CD14-positive monocyte (primary cell): ENCODE measurements around the gene FUZ. TPM values are rescaled to one million over a fixed set of nuclear protein-coding genes. Genes with fewer than 3 reads are reported as not detected.

Experiments
- DNase-seq, 3 donors: peaks; one replicate each; pipeline ENCODE4 v3.0.0-alpha.2; 2011 to 2022
- H2AFZ ChIP-seq: 2 replicates; pipeline ENCODE4 v1.6.0; 2012; ENCODE audit warnings: mild to moderate bottlenecking, low read depth, low read length, inconsistent platforms; ENCODE audit not compliant: insufficient read depth, poor library complexity, severe bottlenecking
- H3K27ac ChIP-seq, 2 donors: 1 replicate in 1 of 2; 2 replicates in 1 of 2; pipeline ENCODE4 v1.5.1; 2012 to 2013; ENCODE audit warnings: low read length in 2 of 2, control low read depth in 1 of 2, inconsistent platforms in 1 of 2, low read depth in 1 of 2, mild to moderate bottlenecking in 1 of 2
- H3K27me3 ChIP-seq, 2 donors: one replicate each; pipeline versions ENCODE4 v1.6.0 to v1.6.1; 2011 to 2013; ENCODE audit warnings: low read length in 2 of 2; ENCODE audit not compliant: control insufficient read depth in 2 of 2, insufficient read depth in 2 of 2
- H3K36me3 ChIP-seq, 2 donors: replicated peaks in 1 of 2; 1 replicate in 1 of 2; 2 replicates in 1 of 2; pipeline versions ENCODE4 v1.5.1 to v1.6.1; 2012 to 2013; ENCODE audit warnings: low read length in 2 of 2, control low read depth in 1 of 2, inconsistent platforms in 1 of 2, mild to moderate bottlenecking in 1 of 2; ENCODE audit not compliant: insufficient read depth in 2 of 2, control insufficient read depth in 1 of 2
- H3K4me1 ChIP-seq, 2 donors: 1 replicate in 1 of 2; 2 replicates in 1 of 2; pipeline versions ENCODE4 v1.5.1 to v1.6.1; 2012 to 2013; ENCODE audit warnings: low read length in 2 of 2, control low read depth in 1 of 2, inconsistent platforms in 1 of 2, mild to moderate bottlenecking in 1 of 2, moderate library complexity in 1 of 2; ENCODE audit not compliant: insufficient read depth in 2 of 2, control insufficient read depth in 1 of 2
- H3K4me2 ChIP-seq: replicated peaks from 2 replicates; pipeline ENCODE3; 2012; ENCODE audit warnings: low read length, moderate library complexity, mild to moderate bottlenecking; ENCODE audit not compliant: poor library complexity, severe bottlenecking; ENCODE audit errors: extremely low read depth
- H3K4me3 ChIP-seq, 3 experiments: fragments of 200-600 bp in 1 of 3; sonication (generic) in 1 of 3; replicated peaks in 1 of 3; 1 replicate in 2 of 3; 2 replicates in 1 of 3; pipeline ENCODE4 v1.5.1; 2011 to 2013; ENCODE audit warnings: low read length in 3 of 3, mild to moderate bottlenecking in 3 of 3, control low read depth in 2 of 3, low read depth in 2 of 3, inconsistent platforms in 1 of 3, moderate library complexity in 1 of 3
- H3K79me2 ChIP-seq: 2 replicates; pipeline ENCODE4 v1.6.0; 2012; ENCODE audit warnings: mild to moderate bottlenecking, control low read depth, inconsistent platforms, low read length, moderate library complexity; ENCODE audit not compliant: insufficient read depth
- H3K9ac ChIP-seq: 2 replicates; pipeline ENCODE4 v1.6.0; 2017; ENCODE audit warnings: low read length, mild to moderate bottlenecking; ENCODE audit not compliant: insufficient read depth, poor library complexity, severe bottlenecking
- H3K9me3 ChIP-seq, 2 donors: replicated peaks in 1 of 2; 1 replicate in 1 of 2; 2 replicates in 1 of 2; pipeline versions ENCODE4 v1.5.1 to v1.6.1; 2012 to 2013; ENCODE audit warnings: low read length in 2 of 2, control low read depth in 1 of 2; ENCODE audit not compliant: control insufficient read depth in 1 of 2, insufficient read depth in 1 of 2
- H4K20me1 ChIP-seq: 2 replicates; pipeline ENCODE4 v1.6.0; 2012; ENCODE audit warnings: mild to moderate bottlenecking, low read length, control low read depth, moderate library complexity; ENCODE audit not compliant: insufficient read depth
- H3K27ac Mint-ChIP-seq, 7 donors: one replicate each; pipeline ENCODE4 v1.8.0; 2020; ENCODE audit warnings: mild to moderate bottlenecking in 7 of 7, mixed read lengths in 7 of 7, moderate library complexity in 6 of 7, inconsistent platforms in 2 of 7
- H3K27me3 Mint-ChIP-seq, 3 donors: one replicate each; pipeline ENCODE4 v1.8.0; 2021 to 2022; ENCODE audit warnings: low read depth in 3 of 3, mild to moderate bottlenecking in 3 of 3, mixed read lengths in 3 of 3, moderate library complexity in 3 of 3, inconsistent platforms in 1 of 3
- H3K36me3 Mint-ChIP-seq, 2 donors: one replicate each; pipeline ENCODE4 v1.8.0; 2020; ENCODE audit warnings: mixed read lengths in 2 of 2, inconsistent platforms in 1 of 2, mild to moderate bottlenecking in 1 of 2
- H3K4me1 Mint-ChIP-seq: one replicate; pipeline ENCODE4 v1.8.0; 2020; ENCODE audit warnings: mild to moderate bottlenecking, mixed read lengths
- H3K4me3 Mint-ChIP-seq, 2 donors: one replicate each; pipeline ENCODE4 v1.8.0; 2020; ENCODE audit warnings: mild to moderate bottlenecking in 2 of 2, mixed read lengths in 2 of 2, moderate library complexity in 1 of 2
- H3K9me3 Mint-ChIP-seq, 7 donors: one replicate each; pipeline ENCODE4 v1.8.0; 2020 to 2022; ENCODE audit warnings: mixed read lengths in 7 of 7, mild to moderate bottlenecking in 6 of 7, moderate library complexity in 6 of 7, inconsistent platforms in 2 of 7
- WGBS: methylation state at CpG from one replicate; pipeline ENCODE4 v1.1.5; 2013; ENCODE audit warnings: missing lambda C conversion rate; ENCODE audit not compliant: insufficient coverage; 5-methylcytosine and 5-hydroxymethylcytosine counted together
- intact Hi-C, 2 donors: fragments of 100-400 bp; cut with micrococcal nuclease; formaldehyde crosslinking; loops; one replicate each; pipeline versions ENCODE4 v1.15.0 to v1.15.1; 2023
- polyA plus RNA-seq, 3 donors: library from polyadenylated mRNA; depleted of rRNA in 1 of 3; unstranded in 2 of 3; stranded (reverse) in 1 of 3; fragments of 300-500 nt in 2 of 3; fragments of >200 nt in 1 of 3; fragmentation: Illumina TruSeq in 2 of 3; gene quantifications; 1 replicate in 2 of 3; 2 replicates in 1 of 3; pipeline ENCODE4 v1.2.3, GENCODE V29; 2012 to 2021
- TF ChIP-seq, protein P1 (sequence below): fragments of 200-600 bp; IDR thresholded peaks from one replicate; pipeline ENCODE4 v1.8.0; 2022; ENCODE audit warnings: antibody characterized with exemption, mild to moderate bottlenecking

FUZ gene
- polyA plus RNA-seq, 3 donors = 5.3 to 16.7 (median 5.3) TPM

DNA sequence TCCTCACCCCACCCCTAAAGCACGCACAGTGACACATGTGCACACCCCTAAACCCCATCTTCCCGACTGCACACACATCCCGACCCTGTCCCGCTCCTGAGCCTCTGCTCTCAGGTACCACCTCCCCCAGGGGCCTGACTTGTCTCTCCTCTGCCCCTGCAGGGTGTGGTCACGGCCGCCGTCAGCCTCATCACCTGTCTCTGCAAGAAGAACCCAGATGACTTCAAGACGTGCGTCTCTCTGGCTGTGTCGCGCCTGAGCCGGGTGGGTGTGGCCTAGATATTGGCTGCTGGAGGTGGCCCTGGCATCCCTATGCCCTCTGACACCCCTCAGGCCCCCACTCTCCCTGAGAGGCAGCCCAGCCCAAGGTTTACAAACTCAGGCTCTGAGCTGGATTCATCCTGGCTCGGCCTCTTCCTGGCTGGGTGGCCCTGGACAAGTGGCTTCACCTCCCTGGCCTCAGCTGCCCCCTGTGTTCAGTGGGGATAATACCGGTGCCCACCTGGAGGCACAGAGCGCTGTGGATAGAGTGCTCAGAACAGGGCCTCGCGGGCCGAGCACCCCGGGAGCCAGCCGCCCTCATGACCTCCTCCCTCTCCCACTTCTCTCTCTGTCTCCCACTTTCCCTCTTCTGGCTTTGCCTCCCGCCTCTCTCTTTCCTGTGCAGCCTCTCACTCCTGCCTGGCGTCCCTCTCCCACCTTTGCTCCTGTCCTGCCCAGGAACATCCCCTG, 20.1 kb downstream of the FUZ start:
- peaks cover 87 to 99% of the 10 kb centered on the region in 2 donors for H3K36me3 Mint-ChIP-seq
- H3K27ac Mint-ChIP-seq = peak overlapping the region in 5 of 7 donors; percentile 20 to 77 (median 73)
- intact Hi-C loops = no loop called here
- H3K9me3 ChIP-seq = no peaks in the 10 kb centered on the region
- peak overlapping the region in 1 of 2 donors; percentile 41 for H3K27ac ChIP-seq
- no peaks in the 10 kb centered on the region for H3K4me1 Mint-ChIP-seq
- H3K79me2 ChIP-seq = peaks cover 12% of the 10 kb centered on the region
- peaks cover 86% of the 10 kb centered on the region for H4K20me1 ChIP-seq
- DNase-seq = no peak
- H3K36me3 ChIP-seq = peaks cover 90 to 100% of the 10 kb centered on the region in 2 donors
- no peak overlapping the region for H3K4me2 ChIP-seq
- no peak overlapping the region for H2AFZ ChIP-seq
- no peak overlapping the region for H3K4me3 ChIP-seq
- 97% methylated on average over 22 of the region's 22 CpGs for WGBS
- TF ChIP-seq, protein P1, sequence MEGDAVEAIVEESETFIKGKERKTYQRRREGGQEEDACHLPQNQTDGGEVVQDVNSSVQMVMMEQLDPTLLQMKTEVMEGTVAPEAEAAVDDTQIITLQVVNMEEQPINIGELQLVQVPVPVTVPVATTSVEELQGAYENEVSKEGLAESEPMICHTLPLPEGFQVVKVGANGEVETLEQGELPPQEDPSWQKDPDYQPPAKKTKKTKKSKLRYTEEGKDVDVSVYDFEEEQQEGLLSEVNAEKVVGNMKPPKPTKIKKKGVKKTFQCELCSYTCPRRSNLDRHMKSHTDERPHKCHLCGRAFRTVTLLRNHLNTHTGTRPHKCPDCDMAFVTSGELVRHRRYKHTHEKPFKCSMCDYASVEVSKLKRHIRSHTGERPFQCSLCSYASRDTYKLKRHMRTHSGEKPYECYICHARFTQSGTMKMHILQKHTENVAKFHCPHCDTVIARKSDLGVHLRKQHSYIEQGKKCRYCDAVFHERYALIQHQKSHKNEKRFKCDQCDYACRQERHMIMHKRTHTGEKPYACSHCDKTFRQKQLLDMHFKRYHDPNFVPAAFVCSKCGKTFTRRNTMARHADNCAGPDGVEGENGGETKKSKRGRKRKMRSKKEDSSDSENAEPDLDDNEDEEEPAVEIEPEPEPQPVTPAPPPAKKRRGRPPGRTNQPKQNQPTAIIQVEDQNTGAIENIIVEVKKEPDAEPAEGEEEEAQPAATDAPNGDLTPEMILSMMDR = no peak
- H3K4me1 ChIP-seq = no peaks in the 10 kb centered on the region
- H3K27me3 ChIP-seq = no peaks in the 10 kb centered on the region
- peaks cover 0 to 5% (median 0%) of the 10 kb centered on the region in 7 donors for H3K9me3 Mint-ChIP-seq
- no peak overlapping the region for H3K9ac ChIP-seq
- H3K4me3 Mint-ChIP-seq = no peak overlapping the region
- H3K27me3 Mint-ChIP-seq = peaks cover 0 to 2% (median under 1%) of the 10 kb centered on the region in 3 donors

DNA sequence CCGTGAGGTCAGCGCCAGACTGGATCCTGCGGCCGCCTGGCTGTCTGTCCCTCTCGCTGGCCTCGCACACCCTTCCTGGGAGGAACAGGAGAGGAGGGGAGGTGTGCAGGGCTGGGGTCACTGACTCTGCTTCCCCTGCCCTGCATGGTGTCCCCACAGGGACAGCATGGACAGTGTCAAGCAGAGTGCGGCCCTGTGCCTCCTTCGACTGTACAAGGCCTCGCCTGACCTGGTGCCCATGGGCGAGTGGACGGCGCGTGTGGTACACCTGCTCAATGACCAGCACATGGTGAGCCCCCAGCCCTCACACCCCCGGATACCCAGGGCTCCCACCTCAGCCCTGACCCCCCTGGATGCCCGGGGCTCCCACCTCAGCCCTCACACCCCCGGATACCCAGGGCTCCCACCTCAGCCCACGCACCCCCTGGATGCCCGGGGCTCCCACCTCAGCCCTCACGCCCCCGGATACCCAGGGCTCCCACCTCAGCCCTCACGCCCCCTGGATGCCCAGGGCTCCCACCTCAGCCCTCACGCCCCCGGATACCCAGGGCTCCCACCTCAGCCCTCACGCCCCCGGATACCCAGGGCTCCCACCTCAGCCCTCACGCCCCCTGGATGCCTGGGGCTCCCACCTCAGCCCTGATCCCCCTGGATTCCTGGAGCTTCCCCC, 21.2 kb downstream of the FUZ start:
- no peak for DNase-seq
- H3K4me3 ChIP-seq = no peak overlapping the region
- no peak overlapping the region for H3K27ac ChIP-seq
- Mint-ChIP-seq H3K36me3 (peaks cover 85 to 99% of the 10 kb centered on the region in 2 donors), H3K9me3 (peaks cover 0 to 5% (median 0%) of the 10 kb centered on the region in 7 donors), H3K27me3 (peaks cover 0 to 2% (median 0%) of the 10 kb centered on the region in 3 donors), H3K4me3 (no peak overlapping the region), H3K27ac (peak overlapping the region in 2 of 7 donors; percentile 65 to 77), H3K4me1 (no peaks in the 10 kb centered on the region)
- H3K9me3 ChIP-seq = no peaks in the 10 kb centered on the region
- no peaks in the 10 kb centered on the region for H3K27me3 ChIP-seq
- peaks cover 18% of the 10 kb centered on the region for H3K79me2 ChIP-seq
- H3K4me1 ChIP-seq = no peaks in the 10 kb centered on the region
- intact Hi-C loops = no loop called here
- H3K36me3 ChIP-seq = peaks cover 87 to 100% of the 10 kb centered on the region in 2 donors
- H3K4me2 ChIP-seq = no peak overlapping the region
- TF ChIP-seq, protein P1 = no peak
- 93% methylated on average over 15 of the region's 26 CpGs for WGBS
- H3K9ac ChIP-seq = no peak overlapping the region
- no peak overlapping the region for H2AFZ ChIP-seq
- peaks cover 89% of the 10 kb centered on the region for H4K20me1 ChIP-seq
